Measurements from ENCODE around the gene HDAC4.
"Not testable (repeated sequence)": the region's sequence is repeated elsewhere in the genome, so short reads cannot be mapped to it uniquely, and the experiment has no call there.

The HDAC4 gene

GRCh38 chr2:239184968-239185903 is 215.6 kb downstream of the HDAC4 start:
- no peak for DNase-seq (ENCODE audit: low read depth)

DNA sequence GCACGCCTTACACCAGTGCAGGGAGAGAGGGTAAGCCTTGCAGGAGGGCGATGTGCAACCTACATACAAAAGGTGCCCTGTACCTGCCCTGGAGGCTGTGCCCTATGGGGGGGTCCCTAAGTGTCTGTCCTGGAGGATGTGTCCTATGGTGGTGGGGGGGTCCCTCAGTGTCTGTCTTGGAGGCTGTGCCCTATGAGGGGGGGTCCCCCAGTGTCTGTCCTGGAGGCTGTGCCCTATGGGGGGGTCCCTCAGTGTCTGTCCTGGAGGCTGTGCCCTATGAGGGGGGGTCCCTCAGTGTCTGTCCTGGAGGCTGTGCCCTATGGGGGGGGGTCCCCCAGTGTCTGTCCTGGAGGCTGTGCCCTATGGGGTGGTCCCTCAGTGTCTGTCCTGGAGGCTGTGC is 216.6 kb downstream of the HDAC4 start:
- DNase-seq (ENCODE audit: low read depth) = no peak

DNA sequence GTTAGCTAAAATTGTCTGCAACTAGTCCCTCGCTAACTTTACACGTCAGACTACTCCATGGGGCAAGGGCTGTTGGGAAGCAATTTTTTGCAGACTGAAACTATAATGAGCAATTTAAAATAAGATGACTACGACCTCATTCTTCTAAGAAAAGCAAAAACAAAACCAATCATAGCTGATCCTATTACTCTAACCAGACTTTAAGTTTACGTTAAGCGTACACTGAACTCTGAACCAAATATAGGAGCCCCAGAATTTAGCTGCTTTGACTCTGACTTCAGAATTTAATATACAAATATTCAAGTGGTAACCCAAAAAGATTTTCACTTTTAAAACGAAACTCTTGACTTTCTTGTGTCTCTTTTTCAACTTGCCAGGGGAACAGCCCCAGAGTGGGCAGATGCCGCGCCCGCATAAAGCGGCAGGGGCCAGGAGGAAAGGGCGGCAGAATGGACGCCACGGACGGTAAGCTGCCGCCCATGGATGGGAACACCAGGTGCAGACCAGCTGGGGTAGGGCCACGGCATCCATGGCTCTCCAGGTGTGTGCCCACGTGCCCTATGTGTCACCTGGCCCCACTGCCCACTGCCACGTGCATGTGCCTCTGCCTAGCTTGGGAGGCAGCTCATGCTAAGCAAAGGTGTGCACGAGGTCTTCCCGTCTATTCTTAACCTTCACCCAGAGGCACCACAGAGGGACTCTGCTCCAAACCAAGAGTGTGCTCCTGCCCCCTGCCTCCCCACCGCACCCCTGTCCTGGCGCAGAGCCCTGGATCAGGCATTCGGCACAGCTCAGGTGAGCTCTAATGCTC is 217.6 kb downstream of the HDAC4 start:
- no peak for DNase-seq (ENCODE audit: low read depth)

DNA sequence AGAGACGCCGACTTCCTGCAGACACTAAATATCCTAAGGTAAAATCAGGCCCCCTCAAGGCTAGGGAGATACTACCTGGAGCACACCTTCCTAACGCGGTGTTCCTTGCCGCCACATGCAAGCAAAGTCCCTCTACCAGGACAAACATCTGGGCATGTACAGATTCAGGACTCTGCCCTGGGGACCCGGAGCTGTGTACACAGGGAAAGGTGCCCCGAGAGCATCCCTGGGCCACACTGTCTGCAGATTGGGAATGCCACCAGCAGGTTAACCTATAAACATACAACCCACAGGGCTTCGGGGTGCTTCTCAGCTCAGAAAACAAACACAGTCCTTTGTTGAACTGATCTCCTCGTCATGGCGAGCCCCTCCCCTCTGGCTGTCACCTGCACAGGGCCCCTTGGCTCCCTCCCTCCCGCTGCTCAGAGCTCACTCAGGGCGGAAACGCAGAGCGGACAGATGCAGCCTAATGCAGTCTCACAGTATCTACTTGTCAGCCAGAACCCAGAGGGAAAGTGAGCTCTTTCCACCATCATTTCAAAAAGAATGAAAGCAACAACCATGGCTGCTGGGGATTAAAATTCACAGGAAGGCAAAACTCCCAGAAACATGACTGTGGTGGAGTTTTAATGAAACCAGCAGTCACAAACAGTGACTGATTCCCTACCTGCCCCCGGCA is 218.8 kb downstream of the HDAC4 start:
- DNase-seq (ENCODE audit: low read depth) = no peak

GRCh38 chr2:239181074-239181902 is 219.5 kb downstream of the HDAC4 start:
- DNase-seq (ENCODE audit: low read depth) = no peak

- DNase-seq (ENCODE audit: low read depth) = no peak
Observed at GRCh38 chr2:239180526-239181073, 220.2 kb downstream of the HDAC4 start.

DNA sequence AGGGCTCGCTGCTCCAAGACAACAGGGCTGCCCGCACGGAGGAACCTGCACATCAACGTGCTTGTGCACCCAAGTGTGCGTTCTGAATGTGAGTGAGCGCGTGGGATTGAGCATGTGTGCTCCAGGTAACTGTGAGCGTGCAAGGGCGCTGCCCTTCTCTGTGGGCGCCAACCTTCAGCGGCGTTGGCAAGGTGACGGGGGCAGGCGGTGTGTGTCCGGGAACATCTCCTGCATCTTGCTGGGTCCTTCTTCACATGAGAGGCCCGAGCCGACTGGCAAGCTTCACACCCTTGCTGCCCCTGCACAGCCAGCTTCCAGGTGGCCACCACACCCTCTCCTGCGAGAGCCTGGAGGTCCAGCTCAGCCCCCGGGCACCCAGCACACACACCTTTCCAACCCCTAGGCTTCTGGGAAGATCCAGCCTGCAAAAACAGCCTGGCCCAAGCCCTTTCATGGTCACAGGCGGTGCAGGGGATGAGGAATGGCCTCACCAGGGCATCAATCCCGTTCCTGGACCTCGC is 220.9 kb downstream of the HDAC4 start:
- no peak for DNase-seq (ENCODE audit: low read depth)

DNA sequence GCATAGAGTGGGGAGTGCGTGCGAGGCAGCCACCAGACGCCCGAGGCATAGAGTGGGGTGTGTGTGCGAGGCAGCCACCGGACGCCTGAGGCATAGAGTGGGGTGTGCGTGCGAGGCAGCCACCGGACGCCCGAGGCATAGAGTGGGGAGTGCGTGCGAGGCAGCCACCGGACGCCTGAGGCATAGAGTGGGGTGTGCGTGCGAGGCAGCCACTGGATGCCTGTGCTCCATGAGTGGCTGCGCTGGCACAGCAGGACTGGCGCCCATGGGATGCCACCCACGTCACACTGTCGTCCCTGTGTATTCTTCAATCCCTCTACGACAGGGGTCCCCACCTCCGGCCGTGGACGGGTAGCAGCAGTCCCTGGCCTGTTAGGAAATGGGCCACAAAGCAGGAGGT is 221.9 kb downstream of the HDAC4 start:
- no peak for DNase-seq (ENCODE audit: low read depth)

DNA sequence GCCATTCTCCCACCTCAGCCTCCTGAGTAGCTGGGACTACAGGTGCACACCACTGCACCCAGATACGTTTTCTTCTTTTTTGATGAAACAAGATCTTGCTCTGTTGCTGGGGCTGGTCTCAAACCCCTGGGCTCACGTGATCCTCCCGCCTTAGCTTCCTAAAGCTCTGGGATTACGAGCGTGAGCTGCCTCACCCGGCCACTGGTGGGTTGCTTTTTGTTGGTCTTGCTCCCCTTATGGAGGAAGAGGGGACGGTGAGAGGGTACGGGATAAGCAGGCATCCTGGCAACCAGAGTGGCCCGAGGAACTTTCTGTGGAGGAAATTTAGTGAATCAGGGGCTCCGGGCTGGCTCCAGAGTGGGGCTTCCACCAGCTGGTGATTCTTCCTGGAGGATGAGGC is 222.3 kb downstream of the HDAC4 start:
- no peak for DNase-seq (ENCODE audit: low read depth)

DNA sequence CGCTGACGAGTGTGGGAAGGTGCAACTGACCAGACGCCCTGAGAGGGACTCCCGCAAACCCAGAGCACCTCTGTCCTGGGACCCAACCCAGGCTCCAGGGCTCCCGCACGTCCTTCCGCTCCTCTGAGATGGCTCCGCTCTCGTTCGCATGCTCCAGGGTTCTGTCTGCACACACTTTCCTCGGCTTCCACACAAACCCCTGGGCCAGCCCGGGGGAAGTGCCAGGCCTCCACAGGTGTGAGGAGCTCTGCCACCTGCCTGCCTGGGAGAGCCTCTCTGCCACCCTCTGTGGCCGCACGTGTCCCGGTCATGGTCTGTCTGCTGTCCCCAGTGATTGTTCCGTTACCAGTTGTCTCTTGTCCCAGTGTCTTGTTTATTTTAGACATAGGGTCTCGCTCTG is 222.9 kb downstream of the HDAC4 start:
- DNase-seq (ENCODE audit: low read depth) = no peak

GRCh38 chr2:239177325-239177724 is 223.5 kb downstream of the HDAC4 start:
- DNase-seq (ENCODE audit: low read depth) = no peak

GRCh38 chr2:239176138-239176803 is 224.5 kb downstream of the HDAC4 start:
- not testable (repeated sequence) for DNase-seq (ENCODE audit: low read depth)

DNA sequence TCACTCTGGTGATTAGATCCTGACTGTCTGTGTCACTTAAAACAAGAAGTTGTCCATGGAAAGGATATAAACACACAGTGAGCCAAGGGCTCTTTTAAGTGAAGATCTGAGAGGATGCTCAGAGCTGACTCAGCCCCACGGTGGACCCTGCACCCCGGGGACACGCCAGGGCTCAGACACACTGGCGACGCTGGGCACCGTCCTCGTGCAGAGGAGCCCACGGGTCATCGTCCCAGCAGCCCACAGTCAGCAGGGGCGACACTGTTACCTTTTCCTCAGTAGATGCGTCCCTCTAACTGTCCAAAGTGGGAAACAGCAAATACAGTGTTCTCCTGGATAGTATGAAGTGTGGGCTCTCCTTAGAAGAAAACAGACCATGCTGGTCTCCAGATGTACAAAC is 225.6 kb downstream of the HDAC4 start:
- DNase-seq (ENCODE audit: low read depth) = no peak

DNA sequence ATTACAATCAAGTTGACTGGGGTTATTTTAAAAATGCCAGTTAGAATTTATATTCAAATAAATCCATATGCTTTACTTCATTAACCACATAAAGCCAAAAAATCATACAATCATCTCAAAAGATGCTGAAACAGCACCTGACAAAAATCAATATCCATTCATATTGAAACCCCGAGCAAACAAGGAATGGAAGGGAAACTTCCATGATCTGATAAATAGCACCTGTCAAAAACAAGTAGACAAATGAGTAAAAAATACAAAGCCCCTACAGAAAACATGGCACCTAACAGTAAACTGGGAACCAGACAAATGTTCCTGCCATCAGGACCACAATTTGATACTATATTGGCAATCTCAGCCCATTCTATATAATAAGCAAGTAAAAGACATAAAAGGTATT is 227.5 kb downstream of the HDAC4 start:
- no peak for DNase-seq (ENCODE audit: low read depth)

DNA sequence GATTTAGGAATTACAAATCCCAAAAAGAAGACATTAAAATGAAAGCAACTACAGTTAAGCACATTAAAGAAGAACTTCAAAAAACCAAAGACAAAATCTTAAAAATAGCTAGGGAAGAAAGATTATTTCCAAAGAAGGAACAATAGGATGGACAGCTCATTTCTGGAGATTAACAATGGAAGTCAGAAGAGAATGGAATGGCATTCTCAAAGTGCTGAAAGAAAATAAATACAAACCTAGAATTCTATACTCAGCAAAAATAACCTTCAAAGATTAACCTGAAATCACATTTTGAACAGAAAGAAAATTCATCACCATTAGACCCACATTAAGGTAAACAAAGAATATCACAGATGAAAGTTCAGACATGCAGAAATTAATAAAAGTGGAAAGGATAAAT is 229.2 kb downstream of the HDAC4 start:
- no peak for DNase-seq (ENCODE audit: low read depth)

- no peak for DNase-seq (ENCODE audit: low read depth)
Observed at GRCh38 chr2:239169311-239170048, 231.3 kb downstream of the HDAC4 start.

DNA sequence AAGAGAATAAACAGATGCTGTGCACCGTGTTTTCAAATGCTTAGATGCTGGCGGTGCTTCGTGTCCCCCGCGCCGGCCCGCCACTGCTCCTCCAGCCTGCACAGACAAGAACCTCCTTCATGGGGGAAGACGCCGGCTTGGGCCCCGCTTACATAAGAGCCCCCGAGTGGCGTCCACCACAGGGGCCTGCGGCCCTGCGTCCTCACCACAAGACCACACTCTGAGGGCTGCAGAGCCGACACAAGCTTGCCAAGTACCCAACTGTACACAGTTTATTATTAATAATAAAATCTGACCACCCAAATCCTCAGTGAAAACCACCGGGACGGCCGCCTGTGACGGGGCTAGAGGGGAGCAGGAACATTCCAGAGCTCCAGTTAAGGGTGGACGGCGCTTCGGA is 232.2 kb downstream of the HDAC4 start:
- DNase-seq (ENCODE audit: low read depth) = no peak

DNA sequence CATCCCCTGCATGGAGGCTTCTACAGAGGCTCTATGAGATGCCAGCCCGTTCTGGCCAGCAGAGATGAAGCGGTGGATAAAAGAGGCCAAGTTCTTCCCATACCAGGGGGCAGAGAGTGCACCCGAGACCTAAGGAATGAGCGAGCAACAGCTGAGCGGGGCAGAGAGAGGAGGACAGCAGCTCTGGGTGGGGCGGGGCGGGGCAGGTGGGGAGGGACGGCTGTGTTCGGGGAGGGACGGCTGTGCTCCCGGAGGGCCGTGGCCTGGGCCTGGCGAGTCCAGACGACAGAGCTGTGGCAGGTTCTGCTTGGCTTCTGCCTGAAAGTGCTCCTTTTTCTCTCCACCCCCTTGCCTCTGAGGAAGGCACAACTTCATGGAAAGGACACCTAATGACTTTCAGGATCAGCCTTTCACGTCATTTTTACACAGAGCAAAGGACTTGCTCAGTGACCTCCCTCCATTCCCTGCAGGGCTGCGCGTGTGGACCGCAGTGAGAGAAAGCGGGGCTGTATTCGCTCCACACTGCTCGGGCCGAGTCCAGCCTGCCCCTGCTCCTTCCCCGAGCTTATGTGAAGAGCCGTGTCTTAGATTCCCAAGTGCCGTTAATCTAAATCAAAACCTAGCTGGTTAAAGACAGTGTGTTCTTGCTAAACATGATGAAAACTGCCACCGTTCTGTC is 232.9 kb downstream of the HDAC4 start:
- DNase-seq (ENCODE audit: low read depth) = no peak

DNA sequence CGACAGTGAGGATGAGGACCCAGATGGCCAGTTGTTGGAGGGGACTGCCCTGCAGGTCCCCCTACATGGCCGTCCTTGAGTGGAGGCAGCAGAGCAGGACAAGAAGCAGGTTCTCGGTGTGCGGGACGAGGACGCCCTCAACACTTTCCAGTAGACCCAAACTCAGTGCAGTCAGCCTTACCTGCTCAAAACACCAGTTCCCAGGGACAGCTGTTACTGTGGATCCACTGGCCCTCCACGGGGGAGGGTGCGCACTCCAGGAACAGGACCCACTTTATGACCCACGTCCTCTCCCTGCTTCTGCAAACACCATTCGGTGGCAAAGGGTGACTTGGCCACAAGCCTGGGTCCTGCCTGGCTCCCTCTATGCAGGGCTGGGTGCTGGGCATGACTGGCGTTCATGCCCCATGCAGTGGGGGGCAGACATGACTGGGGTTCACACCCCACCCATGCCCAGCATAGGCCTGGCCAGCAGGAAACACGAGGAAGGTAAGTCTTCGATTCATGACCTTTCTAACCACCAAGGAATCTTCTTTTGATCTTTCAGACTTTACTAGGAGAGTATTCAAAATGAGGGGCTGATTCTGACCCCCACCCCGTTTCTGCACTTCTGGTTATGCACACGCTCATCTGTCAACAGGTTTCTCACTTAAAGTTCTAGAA is 233.7 kb downstream of the HDAC4 start:
- DNase-seq (ENCODE audit: low read depth) = no peak
